ENCODE results near the gene BMP3.

Gene BMP3

DNA sequence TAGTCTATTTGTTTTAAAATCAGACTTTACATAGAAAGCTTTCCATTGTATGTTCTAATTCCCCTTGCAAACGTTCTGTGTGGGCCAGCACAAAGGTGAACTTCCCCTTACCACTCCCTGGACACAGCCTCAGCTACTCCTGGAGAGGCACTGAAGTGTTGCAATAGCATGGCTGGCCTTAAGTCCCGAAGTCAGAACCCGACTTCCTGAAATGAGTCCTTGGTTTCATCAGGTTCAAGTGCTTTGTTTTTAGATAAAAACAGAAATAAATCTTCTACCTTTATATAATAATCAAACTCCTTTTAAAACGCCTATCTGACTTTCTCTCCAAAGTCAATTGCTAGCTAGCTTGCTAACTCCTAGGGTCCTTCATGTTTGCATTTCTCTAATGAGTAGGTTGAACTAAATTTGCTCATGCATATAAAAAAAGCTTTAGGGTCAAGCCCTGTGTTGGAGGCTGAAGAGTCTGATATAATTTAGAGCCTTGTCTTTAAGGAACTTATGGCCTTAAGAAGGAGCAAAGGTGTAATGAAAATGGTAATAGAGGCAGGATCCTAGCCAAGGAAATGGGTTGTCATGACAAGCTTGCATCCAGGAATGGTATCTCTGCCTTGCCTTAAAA is 9.0 kb downstream of the BMP3 start:
- no peak for DNase-seq
- intact Hi-C loops (cut with DNase I) = no loop called here

DNA sequence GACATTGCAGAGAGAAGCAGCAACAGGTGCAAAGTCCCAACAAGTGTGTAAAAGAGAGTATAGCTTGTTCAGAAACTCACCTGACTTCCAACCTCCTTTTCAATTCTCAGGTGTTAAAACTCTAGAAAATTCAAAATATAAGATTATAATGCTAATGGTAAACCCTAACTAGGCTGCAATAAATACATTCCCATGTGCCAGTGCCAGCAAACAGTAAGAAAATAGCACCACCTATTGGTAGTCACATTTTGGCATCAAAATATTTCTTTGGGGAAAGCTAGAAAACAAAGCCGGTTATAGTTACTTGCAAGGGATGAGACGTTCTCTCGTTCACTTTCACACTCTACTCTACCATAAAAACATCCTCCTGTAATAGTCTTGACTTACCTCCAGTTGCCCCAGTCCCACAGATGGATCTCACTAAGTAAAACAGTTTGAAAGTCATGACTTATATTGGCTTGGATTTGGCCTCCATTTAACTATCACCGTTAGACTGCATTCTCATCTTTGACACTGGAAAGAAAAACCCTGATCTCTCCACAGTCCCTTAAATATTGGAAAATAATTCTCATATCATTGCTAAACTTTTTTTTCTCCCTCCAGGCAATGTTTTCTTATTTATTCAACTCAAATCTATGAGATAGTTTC is 9.6 kb downstream of the BMP3 start:
- intact Hi-C loops (cut with DNase I) = loop anchor here (10.0 kb wide), 1 partner anchor 675 kb away; no protein-coding TSS in a partner anchor
- peak in 2 of 42 donors; percentile 10 to 42 for DNase-seq

DNA sequence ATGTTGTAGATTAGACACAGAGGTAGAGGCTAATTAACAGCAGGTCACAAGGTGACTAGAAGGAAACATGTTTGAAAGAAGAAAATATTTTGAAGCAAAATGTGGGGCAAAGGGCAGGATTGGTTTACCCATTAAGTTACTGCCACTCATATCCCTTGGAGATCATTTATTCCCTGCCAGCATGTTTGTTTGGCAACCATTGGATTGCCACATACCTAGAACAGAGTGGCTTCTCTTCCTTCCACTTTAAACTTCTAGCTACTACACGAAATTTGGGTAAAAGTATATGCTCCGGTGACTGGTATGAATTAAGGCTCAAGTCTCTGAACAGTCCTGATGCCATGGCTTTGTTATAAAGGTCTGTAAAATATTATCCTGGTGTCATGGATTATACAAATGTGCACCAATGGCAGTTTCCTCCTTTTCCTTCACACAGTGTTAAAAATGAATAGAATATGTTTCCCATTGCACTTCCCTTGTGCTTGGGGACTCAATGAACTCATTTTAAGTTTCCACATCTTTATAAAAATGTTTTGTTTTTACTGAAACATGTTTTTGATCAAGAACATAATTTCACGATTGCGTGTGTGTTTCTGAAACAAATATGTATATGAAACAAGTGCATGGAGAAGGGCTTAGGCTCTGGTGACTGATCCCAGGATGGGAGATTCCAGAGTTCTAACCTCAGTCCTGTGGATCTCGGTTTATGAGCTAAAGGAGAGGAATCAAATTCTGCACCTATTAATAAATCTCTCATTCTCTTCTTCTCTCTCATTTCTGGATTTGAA is 12.3 kb downstream of the BMP3 start:
- DNase-seq = no peak
- intact Hi-C loops (cut with DNase I) = loop anchor here (10.0 kb wide), 1 partner anchor 678 kb away; no protein-coding TSS in a partner anchor

DNA sequence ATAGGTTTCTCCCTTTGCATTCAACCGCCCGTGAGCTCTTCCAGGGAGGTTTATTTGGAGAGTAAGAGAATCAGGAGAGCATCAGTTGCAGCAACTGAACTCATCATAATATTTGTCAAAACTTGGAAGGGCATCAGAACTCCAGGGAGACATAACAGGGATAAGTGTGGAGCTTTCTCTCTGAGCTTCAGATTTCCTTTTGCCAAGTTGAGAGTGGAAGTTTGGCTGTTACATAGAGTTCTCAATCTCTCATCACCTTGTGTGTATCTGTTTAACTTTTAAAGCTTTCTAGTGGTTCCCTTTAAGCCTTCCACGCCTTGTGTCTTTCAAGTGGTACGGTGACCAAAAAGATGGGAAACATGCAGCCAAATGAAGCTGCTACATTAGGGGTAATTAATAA is 18.8 kb downstream of the BMP3 start:
- no peak for DNase-seq
- intact Hi-C loops (cut with DNase I) = loop anchor here (10.0 kb wide), 1 partner anchor 685 kb away; no protein-coding TSS in a partner anchor

DNA sequence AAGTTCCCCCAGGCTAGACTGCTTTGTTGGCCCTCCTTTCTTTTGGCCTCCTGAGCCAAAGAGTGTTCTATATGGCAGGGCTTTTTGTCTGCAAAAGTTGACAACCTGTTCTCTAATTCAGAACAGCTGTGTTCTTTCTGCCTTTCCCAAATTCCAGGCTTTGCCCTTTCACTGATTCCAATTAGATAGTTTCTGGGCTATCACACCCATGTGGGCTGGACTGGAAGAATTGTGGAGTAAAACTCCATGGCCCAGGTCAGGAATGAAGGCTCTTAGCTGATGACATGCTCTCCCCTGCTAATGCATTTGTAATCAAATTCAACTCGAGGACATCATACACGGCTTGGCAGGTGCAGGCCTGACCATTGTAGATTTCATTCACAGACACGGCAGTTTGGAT is 19.4 kb downstream of the BMP3 start:
- DNase-seq = no peak
- intact Hi-C loops (cut with DNase I) = loop anchor here (10.0 kb wide), 1 partner anchor 685 kb away; no protein-coding TSS in a partner anchor

DNA sequence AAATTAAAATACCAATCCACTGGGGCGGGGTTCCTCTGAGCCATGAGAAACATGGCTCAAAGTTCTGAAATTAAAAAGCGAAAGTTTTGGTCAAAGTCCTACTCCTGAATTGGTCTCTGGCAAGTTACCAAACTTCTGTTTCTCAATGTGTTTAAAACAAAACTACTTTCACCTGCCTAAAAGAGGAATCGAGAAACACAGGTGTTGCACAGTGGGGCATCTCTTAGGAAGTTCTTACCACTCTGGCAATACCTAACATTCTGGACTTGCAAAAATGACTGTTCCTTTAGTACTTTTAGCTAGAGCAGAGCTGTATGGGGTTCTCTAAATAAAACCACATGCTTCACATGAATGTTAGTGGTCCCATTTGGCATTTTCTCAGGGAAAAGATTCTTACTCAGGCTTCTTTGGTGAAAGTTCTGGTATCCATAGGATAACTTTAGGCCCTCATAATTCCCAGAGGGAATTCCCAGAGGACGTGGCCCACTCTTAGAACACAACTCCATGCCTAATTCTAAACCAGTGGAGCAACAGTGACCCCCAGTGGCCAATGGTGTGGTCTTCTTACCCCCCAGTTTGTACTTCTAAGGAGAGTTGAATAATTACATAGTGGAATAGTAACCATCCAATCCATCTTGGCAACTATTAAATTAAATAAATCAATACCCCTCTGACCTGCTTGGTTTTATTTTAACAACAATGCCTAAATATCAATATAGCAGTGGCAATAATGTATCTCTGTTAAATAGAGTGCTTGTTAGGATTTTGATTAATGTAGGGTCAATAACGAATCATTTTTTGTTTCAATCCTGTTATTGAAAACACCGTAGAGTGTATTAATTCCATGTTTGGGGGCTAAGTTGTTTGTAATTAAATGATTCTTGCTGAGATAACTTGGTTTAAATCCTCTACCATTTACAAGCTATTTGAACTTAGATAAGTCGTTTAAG is 21.9 kb downstream of the BMP3 start:
- intact Hi-C loops (cut with DNase I) = no loop called here
- DNase-seq = peak in 39 of 42 donors; percentile 12 to 84 (median 52)

DNA sequence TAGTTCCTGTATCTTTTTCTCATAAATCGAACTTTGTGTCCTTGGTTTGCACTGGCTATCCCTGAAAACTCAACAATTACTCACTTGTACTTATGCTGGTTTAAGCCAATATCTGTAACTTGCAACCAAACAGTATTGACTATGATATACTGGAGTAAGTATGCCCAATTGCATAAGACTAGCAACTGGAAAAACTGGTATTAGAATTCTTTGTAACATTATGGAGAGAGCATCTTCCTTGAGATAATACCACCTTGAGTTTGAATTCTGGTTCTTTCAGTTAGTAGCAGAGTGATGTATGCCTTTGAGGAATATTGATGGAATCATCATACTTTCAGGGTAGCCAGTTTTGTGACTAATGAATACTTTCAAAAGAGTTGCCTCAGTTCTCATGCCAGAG is 28.1 kb downstream of the BMP3 start:
- no peak for DNase-seq
- intact Hi-C loops (cut with DNase I) = no loop called here

DNA sequence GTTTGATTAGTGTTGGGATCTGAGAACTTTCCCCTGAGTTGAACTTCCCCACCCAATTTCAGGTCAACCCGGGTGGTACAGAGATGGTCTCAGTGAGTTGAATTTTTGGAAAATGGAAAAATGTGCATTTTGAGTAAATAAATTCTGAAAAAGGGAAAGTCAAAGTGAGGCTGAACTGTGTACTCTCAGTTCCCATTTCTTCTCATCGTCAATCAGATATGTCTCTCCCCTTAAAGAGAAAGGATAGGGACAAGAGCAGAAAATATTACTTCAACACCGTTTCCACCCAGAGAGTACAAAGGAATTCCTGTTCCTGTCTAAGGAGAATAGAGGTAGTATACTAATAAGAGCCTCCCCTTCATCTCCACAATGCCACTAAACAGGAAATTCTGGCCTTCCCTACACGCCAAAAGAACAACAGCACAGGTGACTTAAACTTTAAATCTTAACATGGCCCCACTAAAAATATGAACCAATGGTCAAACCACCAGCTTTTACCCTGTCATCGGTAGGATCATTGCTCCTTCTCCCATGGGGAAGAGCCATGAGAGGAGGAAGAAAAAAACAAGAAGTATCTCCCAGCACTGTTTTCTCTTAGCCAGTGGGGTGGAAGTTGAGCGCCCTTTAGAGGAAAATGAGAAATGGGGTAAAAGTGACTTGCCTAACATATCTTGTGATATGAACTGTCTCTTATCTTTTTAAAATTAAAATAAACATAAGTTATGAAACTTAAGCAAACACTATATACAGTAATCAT is 30.3 kb downstream of the BMP3 start:
- DNase-seq = no peak
- intact Hi-C loops (cut with DNase I) = no loop called here

DNA sequence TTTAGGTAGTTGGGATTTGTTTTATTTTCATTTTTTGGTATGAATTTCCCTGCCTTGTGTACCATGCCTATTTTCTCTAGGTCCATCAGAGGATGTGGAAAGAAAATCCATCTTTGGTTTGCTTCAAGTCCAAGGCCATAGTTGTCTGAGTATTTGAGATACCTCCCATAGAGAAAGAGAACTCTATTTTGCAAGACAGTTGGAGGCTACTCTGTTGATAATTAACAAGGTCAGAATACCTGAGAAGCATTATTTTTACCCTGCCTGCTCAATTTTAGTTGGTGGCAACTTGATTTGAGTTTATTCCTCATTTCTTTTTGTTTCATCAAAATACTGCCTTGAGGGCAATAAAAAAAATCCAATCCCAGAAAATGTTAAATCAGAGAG is 30.8 kb downstream of the BMP3 start:
- intact Hi-C loops (cut with DNase I) = no loop called here
- no peak for DNase-seq

DNA sequence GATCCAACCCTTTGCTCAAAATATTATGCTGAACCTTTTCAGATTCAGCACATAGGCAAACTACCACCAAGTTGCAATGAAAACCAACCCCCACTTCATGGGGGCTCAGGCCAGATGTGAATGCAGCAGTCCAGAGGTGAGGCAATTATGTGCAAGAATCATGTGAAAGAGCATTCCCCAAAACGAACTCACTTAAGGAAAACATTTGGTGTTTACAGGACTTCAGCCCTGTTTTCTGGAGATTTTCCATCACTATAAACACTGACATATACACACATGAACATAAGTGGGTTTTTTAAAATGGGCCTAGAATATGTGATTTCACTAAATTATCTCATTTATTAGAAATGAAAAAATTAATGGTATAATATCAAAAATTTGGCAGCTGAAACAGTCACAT is 31.5 kb downstream of the BMP3 start:
- no peak for DNase-seq
- intact Hi-C loops (cut with DNase I) = no loop called here

DNA sequence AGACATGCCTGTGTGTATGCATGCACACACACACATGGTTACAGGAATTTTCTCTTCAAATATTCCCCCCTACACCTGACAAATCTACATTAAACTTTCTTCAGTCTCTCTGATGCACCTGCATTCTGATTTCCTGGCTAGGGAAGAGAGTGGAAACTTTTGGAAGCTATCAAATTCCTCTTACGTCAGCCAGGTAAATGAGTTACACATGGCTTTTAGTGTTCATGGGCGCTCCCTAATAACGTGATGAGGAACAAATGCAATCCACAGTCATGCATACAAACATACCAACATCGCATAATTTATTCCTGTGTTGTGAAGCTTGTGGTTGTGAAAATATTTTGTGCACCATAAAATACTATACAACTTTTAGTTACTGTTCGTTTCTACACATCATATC is 34.9 kb downstream of the BMP3 start:
- intact Hi-C loops (cut with DNase I) = loop anchor here (5.0 kb wide), 1 partner anchor 287 kb away; no protein-coding TSS in a partner anchor
- DNase-seq = no peak

DNA sequence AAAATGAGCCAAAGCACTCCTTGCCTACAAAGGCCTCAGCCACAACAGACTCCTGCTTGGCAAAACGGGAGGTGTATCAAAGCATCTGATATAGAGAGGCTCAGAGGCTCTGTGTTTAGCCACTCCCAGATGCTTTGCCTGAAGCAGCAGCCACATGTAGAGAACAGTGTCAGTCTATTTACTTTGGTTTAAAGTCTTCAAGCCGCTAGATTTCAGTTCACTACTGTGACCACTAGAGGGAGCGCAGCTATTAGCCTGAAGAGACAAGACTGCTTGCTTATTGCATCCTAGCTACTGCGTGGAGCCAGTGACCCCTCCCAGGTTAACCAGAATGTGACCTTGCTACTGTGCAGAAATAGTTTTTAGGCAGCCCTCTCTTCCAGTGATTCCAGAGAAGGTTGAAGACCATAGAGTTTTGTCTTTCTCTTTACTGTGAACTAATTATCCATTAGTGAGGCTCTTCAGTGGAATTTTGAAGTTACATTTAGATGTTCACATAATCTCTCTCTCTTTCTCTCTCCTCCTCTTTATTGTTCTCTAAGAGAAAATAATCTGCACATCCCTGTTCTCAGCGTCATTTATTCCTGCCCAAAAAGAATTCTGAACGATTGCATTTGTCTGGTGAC is 39.3 kb downstream of the BMP3 start:
- intact Hi-C loops (cut with DNase I) = loop anchor here (5.0 kb wide), 1 partner anchor 282 kb away; no protein-coding TSS in a partner anchor
- DNase-seq = peak in 41 of 42 donors; percentile 1 to 90 (median 72)

DNA sequence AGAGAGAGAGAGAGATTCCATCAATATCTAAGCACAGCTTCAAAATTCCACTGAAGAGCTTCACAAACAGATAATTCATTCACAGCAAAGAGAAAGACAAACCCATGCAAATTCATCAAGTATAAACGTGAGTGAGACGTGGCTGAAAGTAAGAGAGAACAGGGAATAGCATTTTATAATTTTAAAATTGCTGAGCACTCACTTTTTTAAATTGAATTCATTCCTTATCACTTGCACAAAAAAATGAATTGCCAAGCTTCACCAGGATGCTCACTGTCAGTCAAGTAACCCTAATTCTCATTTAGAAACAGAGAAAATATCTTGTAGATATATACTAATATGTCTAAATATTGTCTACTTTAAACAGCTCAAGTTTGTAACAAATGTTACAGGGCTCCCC is 40.5 kb downstream of the BMP3 start:
- intact Hi-C loops (cut with DNase I) = no loop called here
- DNase-seq = no peak

DNA sequence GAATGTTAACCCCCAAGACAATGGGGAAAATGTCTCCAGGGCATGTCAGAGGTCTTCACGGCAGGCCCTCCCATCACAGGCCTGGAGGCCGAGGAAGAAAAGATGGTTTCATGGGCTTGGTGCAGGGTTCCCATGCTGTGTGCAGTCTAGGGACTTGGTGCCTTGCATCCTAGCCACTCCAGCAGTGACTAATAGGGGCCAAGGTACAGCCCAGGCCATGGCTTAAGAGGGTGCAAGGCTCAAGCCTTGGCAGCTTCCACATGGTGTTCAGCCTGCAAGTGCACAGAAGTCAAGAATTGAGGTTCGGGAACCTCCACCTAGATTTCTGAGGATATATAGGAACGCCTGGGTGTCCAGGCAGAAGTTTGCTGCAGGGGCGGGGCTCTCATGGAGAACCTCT is 50.6 kb downstream of the BMP3 start:
- no peak for DNase-seq
- intact Hi-C loops (cut with DNase I) = no loop called here

DNA sequence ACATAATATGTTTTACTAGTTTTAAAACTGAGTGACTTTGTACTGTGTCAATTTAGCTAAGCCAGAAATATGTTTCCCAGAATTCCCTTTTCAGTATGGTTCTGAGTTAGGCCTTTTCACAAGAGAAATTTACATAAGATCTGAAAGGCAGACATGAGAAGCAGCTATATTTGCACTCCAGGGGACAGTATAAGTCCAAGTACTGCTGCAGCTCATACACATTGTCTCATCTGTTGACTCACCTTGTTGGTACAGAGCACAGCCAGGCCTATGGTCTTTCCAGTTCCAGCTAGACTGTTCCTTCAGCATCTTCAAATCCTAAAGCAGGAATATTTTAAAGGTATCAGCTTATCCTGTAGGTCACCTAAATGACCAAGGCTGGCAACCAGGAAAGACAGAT is 53.5 kb downstream of the BMP3 start:
- no peak for DNase-seq

DNA sequence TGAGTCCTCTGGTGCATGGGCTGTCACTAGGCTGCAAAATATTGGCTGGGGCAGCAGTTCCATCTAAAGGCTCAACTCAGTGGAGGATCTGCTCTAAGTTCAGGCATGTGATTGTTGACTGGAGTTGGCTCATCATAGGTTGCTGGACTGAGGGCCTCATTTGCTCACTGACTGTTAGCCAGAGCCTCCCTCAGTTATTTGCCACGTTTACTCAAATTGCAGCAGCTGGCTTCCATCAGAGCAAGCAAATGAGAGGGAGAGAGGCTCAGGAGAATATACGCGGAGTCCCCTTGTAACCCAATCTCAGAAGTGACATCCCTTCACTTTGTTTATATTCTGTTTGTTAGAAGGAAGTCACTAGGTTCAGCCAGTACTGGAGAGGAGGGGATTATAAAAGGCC is 54.1 kb downstream of the BMP3 start:
- intact Hi-C loops (cut with DNase I) = no loop called here
- no peak for DNase-seq

More for the DNA sequence above, 53.5 kb downstream of the BMP3 start:
- intact Hi-C loops (cut with DNase I) = no loop called here

DNA sequence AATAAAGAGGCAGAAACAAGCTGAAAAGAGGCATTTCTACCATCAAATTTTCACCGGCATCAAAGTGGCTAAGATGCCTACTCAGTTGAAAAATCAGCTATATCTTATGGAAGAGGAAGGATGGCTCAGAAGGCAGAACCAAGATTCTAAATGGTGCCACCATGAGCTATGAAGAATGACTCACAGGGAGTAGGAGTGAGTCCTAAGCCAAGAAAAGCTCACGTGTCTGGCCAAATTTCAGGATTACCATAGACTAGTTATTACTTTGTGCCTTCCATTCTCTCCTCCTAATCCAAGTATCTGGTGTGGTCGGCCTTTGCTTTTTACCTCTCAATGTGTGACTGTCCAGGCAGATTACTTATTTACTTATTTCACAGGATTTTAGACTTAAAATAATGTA is 54.8 kb downstream of the BMP3 start:
- no peak for DNase-seq
- intact Hi-C loops (cut with DNase I) = no loop called here

DNA sequence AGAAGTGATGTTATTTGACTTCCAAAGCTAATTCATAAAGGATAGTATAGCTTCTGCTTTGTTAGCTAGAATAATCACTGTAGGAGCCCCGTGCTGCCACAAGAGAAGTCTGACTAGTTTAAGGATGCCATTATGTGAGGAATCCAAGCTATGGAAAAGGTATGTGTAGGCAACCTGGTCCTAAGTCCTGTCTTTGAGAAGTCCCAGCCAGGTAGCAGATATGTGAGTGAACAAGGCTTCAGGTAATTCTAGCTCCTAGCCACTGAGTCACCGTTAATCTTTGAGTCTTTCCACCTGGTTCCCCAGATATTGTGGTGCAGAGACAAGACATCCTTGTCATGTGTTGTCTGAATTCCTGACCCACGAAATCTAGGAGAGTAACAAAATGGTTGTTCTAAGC is 55.5 kb downstream of the BMP3 start:
- intact Hi-C loops (cut with DNase I) = no loop called here

More for the DNA sequence above, 55.5 kb downstream of the BMP3 start:
- DNase-seq = no peak
